H1 (cell line): ENCODE results near the gene OSTF1. TPM values are rescaled to one million over a fixed set of nuclear protein-coding genes. Genes with fewer than 3 reads are reported as not detected.

Experiments used
- CBX8 ChIP-seq: fragments of 300-800, 300-1000 bp; sonication (generic); IDR thresholded peaks from 2 replicates; pipeline ENCODE4 v1.7.1; 2016; ENCODE audit warnings: low read depth, low read length, borderline replicate concordance
- CHD2 ChIP-seq: IDR thresholded peaks from 2 replicates; pipeline ENCODE4 v1.6.1; 2012; ENCODE audit warnings: low read length, improper control_type of control experiment
- polyA plus RNA-seq, 7 experiments: library from polyadenylated mRNA; depleted of rRNA in 3 of 7; stranded (reverse) in 5 of 7; unstranded in 2 of 7; fragments of >200 nt in 5 of 7; fragments of 200-250 nt in 2 of 7; gene quantifications; 1 replicate in 5 of 7; 2 replicates in 1 of 7; 4 replicates in 1 of 7; pipeline versions ENCODE4 v1.2.1 to v1.2.3, GENCODE V29; 2011 to 2013; ENCODE audit warnings: missing spikeins in 2 of 7, mixed read lengths in 2 of 7
- total RNA-seq: library from RNA; stranded (reverse); fragmentation: NEBNext Ultra II Directional; extraction: Animal tissue kit (Norgen Biotek cat#: 25700); gene quantifications from 2 replicates; pipeline ENCODE4 v1.2.1, GENCODE V29; 2021

The OSTF1 gene
- total and polyA plus RNA-seq, 2 of the 8 experiments (the other 6 are each of a cell fraction or from before 2014, with no cell fraction given) = 5.0 to 18.9 TPM

GRCh38 chr9:75117564-75117963 is 29.2 kb downstream of the OSTF1 start (continued):
- no peak for TF ChIP-seq CBX8
- TF ChIP-seq CHD2 = no peak
